ENCODE results near the gene GTF2IRD1. TPM values are rescaled to one million over a fixed set of nuclear protein-coding genes. Genes with fewer than 3 reads are reported as not detected.

Gene GTF2IRD1
- total RNA-seq, 2 experiments from 2014 or later, result 0.94 to 1.3 TPM

DNA sequence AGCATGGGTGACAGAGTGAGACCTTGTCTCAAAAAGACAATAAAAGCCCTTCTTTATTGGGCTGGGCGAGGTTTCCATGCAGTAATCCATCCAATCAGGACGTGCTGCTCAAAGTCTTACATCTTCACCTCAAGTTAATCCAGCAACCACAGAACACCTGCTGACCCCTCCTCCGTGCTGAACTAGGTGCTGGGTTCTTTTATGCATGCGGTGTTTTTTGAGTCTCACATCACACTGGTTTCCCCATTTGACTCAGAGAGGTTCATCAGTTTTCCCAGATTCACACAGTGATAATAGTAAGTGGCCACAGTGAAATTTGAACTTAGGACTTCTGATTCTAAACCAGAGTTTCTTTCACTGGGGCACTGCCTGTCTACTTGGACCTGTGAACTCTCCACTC is 145.5 kb downstream of the GTF2IRD1 start:
- Mint-ChIP-seq H3K4me1 (peaks cover 7% of the 10 kb centered on the region), H3K9me3 (no peaks in the 10 kb centered on the region), H3K36me3 (ENCODE audit: low read depth) (no peaks in the 10 kb centered on the region), H3K27me3 (no peaks in the 10 kb centered on the region), H3K27ac (no peak overlapping the region), H3K4me3 (no peak overlapping the region)
- ChIA-PET CTCF (no interaction called here), POLR2A (no interaction called here)
- DNase-seq, result no peak

DNA sequence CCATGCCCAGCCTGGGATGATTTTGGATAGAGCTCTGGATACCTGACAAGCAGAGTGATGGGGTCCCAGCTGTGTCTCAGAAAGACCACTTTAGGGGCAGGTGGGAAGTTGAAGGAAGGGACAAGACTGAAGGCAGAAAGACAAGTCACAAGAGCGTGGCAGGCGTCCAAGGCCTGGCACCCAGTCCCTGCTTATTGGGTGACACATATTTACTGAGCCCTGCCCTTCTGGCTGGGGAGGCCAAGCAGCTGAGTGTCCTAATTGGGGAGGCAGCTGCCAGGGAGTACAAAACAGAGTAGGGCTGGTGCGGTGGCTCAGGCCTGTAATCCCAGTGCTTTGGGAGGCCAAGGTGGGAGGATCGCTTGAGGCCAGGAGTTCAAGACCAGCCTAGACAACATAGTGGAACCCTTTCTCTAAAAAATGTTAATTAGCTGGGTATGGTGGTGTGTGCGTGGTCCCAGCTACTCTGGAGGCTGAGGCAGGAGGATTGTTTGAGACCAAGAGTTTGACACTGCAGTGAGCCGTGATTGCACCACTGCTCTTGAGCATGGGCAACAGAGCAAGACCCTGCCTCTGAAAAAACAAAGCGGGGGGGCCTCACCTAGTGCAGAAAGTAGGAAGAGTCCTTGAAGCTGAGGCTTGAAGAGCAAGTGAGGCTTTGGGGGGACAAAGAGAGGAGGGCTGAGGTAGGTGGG is 150.8 kb downstream of the GTF2IRD1 start:
- ChIA-PET POLR2A (interaction anchor here (0.7 kb wide), 1 partner anchor 12 kb away, joined by 8 read pairs; no protein-coding TSS in a partner anchor), CTCF (interaction anchor here (1.5 kb wide), 1 partner anchor 10 kb away, joined by 3 read pairs; no protein-coding TSS in a partner anchor)
- Mint-ChIP-seq H3K4me1 (peaks cover 12% of the 10 kb centered on the region), H3K36me3 (ENCODE audit: low read depth) (no peaks in the 10 kb centered on the region), H3K9me3 (no peaks in the 10 kb centered on the region), H3K4me3 (no peak overlapping the region), H3K27me3 (peaks cover 3% of the 10 kb centered on the region), H3K27ac (no peak overlapping the region)
- DNase-seq, result no peak

GRCh38 chr7:74606101-74606908 is 152.6 kb downstream of the GTF2IRD1 start:
- Mint-ChIP-seq H3K27me3 (peaks cover 3% of the 10 kb centered on the region), H3K27ac (peak overlapping the region; percentile 66), H3K36me3 (ENCODE audit: low read depth) (no peaks in the 10 kb centered on the region), H3K4me1 (peaks cover 12% of the 10 kb centered on the region), H3K4me3 (peak overlapping the region; percentile 49), H3K9me3 (no peaks in the 10 kb centered on the region)
- ChIA-PET CTCF (interaction anchor here (0.8 kb wide), 1 partner anchor 17 kb away, joined by 3 read pairs; no protein-coding TSS in a partner anchor), POLR2A (no interaction called here)
- DNase-seq, result peak; percentile 44

GRCh38 chr7:74606909-74607510 is 153.3 kb downstream of the GTF2IRD1 start:
- Mint-ChIP-seq H3K9me3 (no peaks in the 10 kb centered on the region), H3K36me3 (ENCODE audit: low read depth) (no peaks in the 10 kb centered on the region), H3K27ac (no peak overlapping the region), H3K27me3 (peaks cover 3% of the 10 kb centered on the region), H3K4me3 (peak overlapping the region; percentile 49), H3K4me1 (peaks cover 12% of the 10 kb centered on the region)
- DNase-seq, result no peak
- ChIA-PET CTCF (interaction anchor here (0.8 kb wide), 1 partner anchor 18 kb away, joined by 3 read pairs; no protein-coding TSS in a partner anchor), POLR2A (no interaction called here)

- Mint-ChIP-seq H3K27ac (no peak overlapping the region), H3K4me3 (no peak overlapping the region), H3K9me3 (no peaks in the 10 kb centered on the region), H3K27me3 (peaks cover 1% of the 10 kb centered on the region), H3K4me1 (peaks cover 20% of the 10 kb centered on the region), H3K36me3 (ENCODE audit: low read depth) (no peaks in the 10 kb centered on the region)
- ChIA-PET CTCF (interaction anchor here (1.1 kb wide), 1 partner anchor 43 kb away, joined by 5 read pairs; no protein-coding TSS in a partner anchor), POLR2A (interaction anchor here (0.6 kb wide), 1 partner anchor 194 kb away, joined by 3 read pairs; no protein-coding TSS in a partner anchor)
- DNase-seq, result no peak
Observed at GRCh38 chr7:74612015-74612829, 158.5 kb downstream of the GTF2IRD1 start.

- CTCF ChIA-PET, result no interaction called here
- Mint-ChIP-seq H3K27me3 (no peaks in the 10 kb centered on the region), H3K27ac (peak overlapping the region; percentile 93), H3K4me3 (no peak overlapping the region), H3K4me1 (peaks cover 29% of the 10 kb centered on the region), H3K36me3 (ENCODE audit: low read depth) (no peaks in the 10 kb centered on the region), H3K9me3 (no peaks in the 10 kb centered on the region)
- POLR2A ChIA-PET, result no interaction called here
- DNase-seq, result no peak
Observed at GRCh38 chr7:74615933-74616780, 162.5 kb downstream of the GTF2IRD1 start.

GRCh38 chr7:74617180-74617744 is 163.6 kb downstream of the GTF2IRD1 start:
- no peaks in the 10 kb centered on the region for H3K9me3 Mint-ChIP-seq
- H3K4me1 Mint-ChIP-seq, result peaks cover 29% of the 10 kb centered on the region
- CTCF ChIA-PET, result no interaction called here
- DNase-seq, result peak; percentile 26
- no peaks in the 10 kb centered on the region for H3K27me3 Mint-ChIP-seq
- peak overlapping the region; percentile 52 for H3K4me3 Mint-ChIP-seq
- H3K27ac Mint-ChIP-seq, result peak overlapping the region; percentile 93
- POLR2A ChIA-PET, result no interaction called here
- H3K36me3 Mint-ChIP-seq (ENCODE audit: low read depth), result no peaks in the 10 kb centered on the region

DNA sequence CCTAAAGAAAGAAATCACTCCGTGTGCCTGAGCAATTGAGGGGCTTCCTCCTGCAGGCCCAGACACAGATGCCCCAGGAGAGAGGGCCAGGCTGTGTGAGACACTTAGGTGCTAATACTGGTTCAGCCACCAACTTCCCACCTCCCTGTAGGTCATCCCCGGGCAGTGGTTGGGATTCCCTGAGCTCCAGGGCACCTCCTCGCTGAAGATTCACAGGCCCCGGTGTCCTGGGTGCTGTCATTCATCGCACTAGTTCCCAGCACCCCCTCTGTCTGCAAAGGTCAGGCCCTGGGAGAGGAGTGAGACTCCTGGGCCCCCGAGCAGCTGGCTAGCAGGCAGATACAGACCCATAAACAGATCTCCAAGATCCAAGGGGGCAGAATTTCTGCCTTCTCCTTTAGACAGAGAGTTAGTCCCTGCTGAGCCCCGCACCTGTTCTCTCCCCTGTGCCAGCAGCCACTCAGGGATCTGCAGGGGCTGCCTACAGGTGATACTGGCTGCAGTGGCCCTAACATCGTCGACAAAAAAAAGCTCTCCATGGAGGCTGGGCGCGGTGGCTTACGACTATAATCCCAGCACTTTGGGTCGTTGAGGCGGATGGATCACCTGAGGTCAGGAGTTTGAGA is 165.6 kb downstream of the GTF2IRD1 start:
- Mint-ChIP-seq H3K27ac (no peak overlapping the region), H3K9me3 (no peaks in the 10 kb centered on the region), H3K36me3 (ENCODE audit: low read depth) (no peaks in the 10 kb centered on the region), H3K27me3 (peaks cover 3% of the 10 kb centered on the region), H3K4me1 (peaks cover 29% of the 10 kb centered on the region), H3K4me3 (no peak overlapping the region)
- ChIA-PET CTCF (interaction anchor here (1.1 kb wide), 1 partner anchor 11 kb away, joined by 6 read pairs; no protein-coding TSS in a partner anchor), POLR2A (no interaction called here)
- DNase-seq, result no peak

DNA sequence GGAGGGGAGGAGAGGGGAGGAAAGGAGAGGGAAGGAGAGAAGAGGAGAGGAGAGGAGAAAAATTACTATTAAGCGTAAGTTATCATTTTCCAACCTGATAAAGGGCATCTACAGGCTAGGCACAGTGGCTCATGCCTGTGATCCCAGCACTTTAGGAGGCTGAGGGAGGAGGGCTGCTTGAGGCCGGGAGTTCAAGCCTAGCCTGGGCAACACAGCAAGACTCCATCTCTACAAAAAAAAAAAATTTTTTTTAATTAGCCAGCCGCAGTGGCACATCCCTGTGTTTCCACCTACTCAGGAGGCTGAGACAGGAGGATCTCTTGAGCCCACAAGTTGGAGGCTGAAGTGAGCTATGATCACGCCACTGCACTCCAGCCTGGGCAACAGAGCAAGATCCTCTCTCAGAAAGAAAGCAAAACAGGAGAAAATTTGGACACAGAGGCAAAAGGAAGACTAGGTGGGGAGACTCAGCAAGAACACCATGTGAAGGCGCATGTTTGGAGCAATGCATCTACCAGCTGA is 168.6 kb downstream of the GTF2IRD1 start:
- H3K4me1 Mint-ChIP-seq, result peaks cover 12% of the 10 kb centered on the region
- CTCF ChIA-PET, result no interaction called here
- H3K27me3 Mint-ChIP-seq, result peaks cover 3% of the 10 kb centered on the region
- H3K27ac Mint-ChIP-seq, result no peak overlapping the region
- H3K4me3 Mint-ChIP-seq, result no peak overlapping the region
- DNase-seq, result no peak
- POLR2A ChIA-PET, result no interaction called here
- no peaks in the 10 kb centered on the region for H3K36me3 Mint-ChIP-seq (ENCODE audit: low read depth)
- H3K9me3 Mint-ChIP-seq, result no peaks in the 10 kb centered on the region

- Mint-ChIP-seq H3K27me3 (peaks cover 3% of the 10 kb centered on the region), H3K9me3 (no peaks in the 10 kb centered on the region), H3K4me3 (no peak overlapping the region), H3K4me1 (peaks cover 3% of the 10 kb centered on the region), H3K27ac (no peak overlapping the region), H3K36me3 (ENCODE audit: low read depth) (no peaks in the 10 kb centered on the region)
- no peak for DNase-seq
- POLR2A ChIA-PET, result no interaction called here
- CTCF ChIA-PET, result interaction anchor here (0.6 kb wide), 1 partner anchor 40 kb away, joined by 3 read pairs; no protein-coding TSS in a partner anchor
Observed at GRCh38 chr7:74623135-74623534, 169.4 kb downstream of the GTF2IRD1 start.

DNA sequence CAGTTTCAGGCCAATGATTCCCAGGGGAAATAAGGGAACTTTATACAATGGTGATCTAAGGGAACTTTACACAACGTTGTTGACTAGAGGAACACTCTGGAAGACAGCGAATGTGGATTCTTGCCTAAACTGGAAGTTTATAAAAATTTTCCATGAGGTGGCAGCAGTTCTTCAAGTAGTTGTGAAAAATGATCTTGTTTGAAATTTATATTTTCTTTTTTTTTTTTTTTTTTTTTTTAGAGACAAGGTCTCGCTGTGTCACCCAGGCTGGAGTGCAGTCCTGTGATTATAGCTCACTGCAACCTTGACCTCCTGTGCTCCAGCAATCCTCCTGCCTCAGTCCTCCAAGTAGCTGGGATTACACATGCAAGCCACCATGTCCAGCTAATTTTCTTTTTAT is 171.7 kb downstream of the GTF2IRD1 start:
- Mint-ChIP-seq H3K36me3 (ENCODE audit: low read depth) (no peaks in the 10 kb centered on the region), H3K9me3 (no peaks in the 10 kb centered on the region), H3K4me1 (peaks cover 2% of the 10 kb centered on the region), H3K27ac (no peak overlapping the region), H3K27me3 (peaks cover 3% of the 10 kb centered on the region), H3K4me3 (no peak overlapping the region)
- no peak for DNase-seq
- POLR2A ChIA-PET, result no interaction called here
- CTCF ChIA-PET, result no interaction called here
